RWPE1 (cell line): ENCODE results near the gene PGM1.

ENCODE experiments used
- CTCF ChIA-PET: fragments of 350-600 bp; sonication (Branson Sonifier 250); formaldehyde crosslinking; extraction: SDS; loops from one replicate; lab custom pipeline; 2021; lab: Yijun Ruan, JAX
- POLR2A ChIA-PET: fragments of 400-600 bp; formaldehyde crosslinking; extraction: SDS; loops from one replicate; lab custom pipeline; 2020; ENCODE audit warnings: antibody characterized with exemption; ENCODE audit not compliant: low non-redundant PET; lab: Yijun Ruan, JAX
- DNase-seq: peaks from one replicate; pipeline ENCODE4 v3.0.0; 2012; ENCODE audit warnings: low spot score
- H3K27ac ChIP-seq: fragments of 450-650 bp; 2 replicates; pipeline ENCODE4 v1.5.1; 2017
- CTCF ChIP-seq: fragments of 450-650 bp; conservative IDR thresholded peaks from 2 replicates; pipeline ENCODE4 v1.5.1; 2017; ENCODE audit warnings: low read depth, mild to moderate bottlenecking

Gene PGM1

GRCh38 chr1:63632110-63632509 is 38.9 kb downstream of the PGM1 start:
- ChIA-PET POLR2A (no interaction called here), CTCF (no interaction called here)
- no peak overlapping the region for H3K27ac ChIP-seq
- TF ChIP-seq CTCF, result no peak
- DNase-seq, result no peak

GRCh38 chr1:63633281-63633680 is 40.1 kb downstream of the PGM1 start:
- DNase-seq, result no peak
- TF ChIP-seq CTCF, result no peak
- POLR2A ChIA-PET, result interaction anchor here (0.6 kb wide), 1 partner anchor 1369 kb away, joined by 7 read pairs; no protein-coding TSS in a partner anchor
- H3K27ac ChIP-seq, result no peak overlapping the region
- CTCF ChIA-PET, result no interaction called here

- POLR2A ChIA-PET, result no interaction called here
- H3K27ac ChIP-seq, result no peak overlapping the region
- no peak for DNase-seq
- CTCF ChIA-PET, result no interaction called here
- TF ChIP-seq CTCF, result no peak
Measured at GRCh38 chr1:63634471-63634870, 41.3 kb downstream of the PGM1 start.

GRCh38 chr1:63635681-63636080 is 42.5 kb downstream of the PGM1 start:
- no peak for DNase-seq
- POLR2A ChIA-PET, result no interaction called here
- H3K27ac ChIP-seq, result no peak overlapping the region
- no peak for TF ChIP-seq CTCF
- CTCF ChIA-PET, result no interaction called here

- no peak overlapping the region for H3K27ac ChIP-seq
- CTCF ChIA-PET, result no interaction called here
- TF ChIP-seq CTCF, result no peak
- POLR2A ChIA-PET, result no interaction called here
- DNase-seq, result no peak
Measured at GRCh38 chr1:63636192-63637105, 43.2 kb downstream of the PGM1 start.

- CTCF ChIA-PET, result no interaction called here
Measured at GRCh38 chr1:63638471-63638870, 45.3 kb downstream of the PGM1 start.

More at GRCh38 chr1:63638471-63638870, 45.3 kb downstream of the PGM1 start:
- DNase-seq, result no peak
- no peak overlapping the region for H3K27ac ChIP-seq
- POLR2A ChIA-PET, result no interaction called here
- TF ChIP-seq CTCF, result no peak
